Activated B cell treated with CpG ODN at 0.5 μM for 24 hours (primary cell): ENCODE data around the gene PRM1. TPM values are rescaled to one million over a fixed set of nuclear protein-coding genes. Genes with fewer than 3 reads are reported as not detected.

Experiments
- ATAC-seq: fragments of 200-7000 bp; cut with Tn5 transposase; one replicate; pipeline ENCODE4 v1.10.0; 2021; ENCODE audit warnings: low read depth, mild to moderate bottlenecking, moderate library complexity
- CTCF ChIA-PET: fragments of 350-600 bp; sonication (Branson Sonifier 250); formaldehyde crosslinking; loops from one replicate; lab custom pipeline; 2021; ENCODE audit warnings: antibody characterized with exemption; lab: Charles Lee
- POLR2A ChIA-PET: fragments of 350-600 bp; sonication (Branson Sonifier 250); formaldehyde crosslinking; loops from one replicate; lab custom pipeline; 2021; ENCODE audit warnings: antibody characterized with exemption; lab: Charles Lee
- DNase-seq: peaks from one replicate; pipeline ENCODE4 v3.0.0; 2022
- H3K27ac Mint-ChIP-seq: one replicate; pipeline ENCODE4 v1.8.0; 2020; ENCODE audit warnings: mixed read lengths
- H3K27me3 Mint-ChIP-seq: one replicate; pipeline ENCODE4 v1.8.0; 2021; ENCODE audit warnings: mixed read lengths
- H3K36me3 Mint-ChIP-seq: one replicate; pipeline ENCODE4 v1.8.0; 2021; ENCODE audit warnings: low read depth, mixed read lengths
- H3K4me1 Mint-ChIP-seq: one replicate; pipeline ENCODE4 v1.8.0; 2021; ENCODE audit warnings: mixed read lengths
- H3K4me3 Mint-ChIP-seq: one replicate; pipeline ENCODE4 v1.8.0; 2020; ENCODE audit warnings: mild to moderate bottlenecking, mixed read lengths
- H3K9me3 Mint-ChIP-seq: one replicate; pipeline ENCODE4 v1.8.0; 2020; ENCODE audit warnings: mixed read lengths
- intact Hi-C: fragments of 100-400 bp; cut with micrococcal nuclease; formaldehyde crosslinking; loops from one replicate; pipeline ENCODE4 v1.15.1; 2024
- total RNA-seq: library from RNA; stranded (reverse); gene quantifications from 2 replicates; pipeline ENCODE4 v1.2.3, GENCODE V29; 2022
- TF ChIP-seq, protein P1 (sequence below): fragments of 200-600 bp; IDR thresholded peaks from one replicate; pipeline ENCODE4 v1.8.0; 2022; ENCODE audit warnings: antibody characterized with exemption, mild to moderate bottlenecking

PRM1 gene
- total RNA-seq, 1 donor from 2014 or later = not detected

DNA sequence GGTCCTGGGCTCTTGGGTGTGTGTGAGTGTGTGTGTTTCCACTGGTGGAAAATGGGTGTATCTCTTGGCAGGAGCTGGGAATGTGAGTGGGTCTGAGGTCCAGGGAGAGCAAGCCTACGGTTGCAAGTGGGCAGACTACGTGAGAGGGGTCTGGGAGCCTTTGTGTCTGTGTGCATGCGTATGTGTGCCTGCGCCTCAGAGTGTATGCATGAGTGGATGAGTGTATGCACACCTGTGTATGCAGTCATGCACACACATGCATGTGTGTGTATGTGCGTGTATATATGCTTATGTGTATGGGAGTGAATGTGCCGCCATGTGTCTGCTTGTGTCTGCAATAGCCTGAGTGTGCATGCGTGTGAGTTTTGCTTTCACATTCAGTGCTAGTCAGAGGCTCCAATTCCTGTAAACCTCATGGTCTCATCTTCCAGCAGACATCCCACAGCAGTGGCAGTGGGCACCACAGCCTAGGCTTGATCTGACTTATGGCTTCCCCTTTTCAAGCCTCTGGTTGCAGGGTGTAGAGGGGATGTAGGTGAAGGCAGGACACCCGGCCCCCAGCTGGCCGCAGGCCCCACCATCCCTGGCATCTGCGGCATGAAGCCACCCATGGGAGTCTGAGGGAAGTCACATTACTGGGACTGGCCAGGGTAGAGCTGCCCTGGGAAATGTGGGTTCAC is 44.4 kb upstream of the PRM1 start:
- Mint-ChIP-seq H3K27ac (peak overlapping the region; percentile 78), H3K36me3 (no peaks in the 10 kb centered on the region), H3K4me1 (peaks cover 66% of the 10 kb centered on the region), H3K9me3 (no peaks in the 10 kb centered on the region), H3K4me3 (peak overlapping the region; percentile 39), H3K27me3 (no peaks in the 10 kb centered on the region)
- POLR2A ChIA-PET = interaction anchor here (0.6 to 9.0 kb wide), 7 partner anchors 15 to 361 kb away, joined by 3 to 157 read pairs (median 62); partner anchors contain the start of gene SOCS1
- CTCF ChIA-PET = interaction anchor here (3.7 to 6.4 kb wide), 3 partner anchors 14 to 69 kb away, joined by 11 to 49 read pairs (median 28); partner anchors contain the start of gene SOCS1
- DNase-seq = no peak
- peak; percentile 19 for ATAC-seq
- intact Hi-C loops = no loop called here
- TF ChIP-seq, protein P1, sequence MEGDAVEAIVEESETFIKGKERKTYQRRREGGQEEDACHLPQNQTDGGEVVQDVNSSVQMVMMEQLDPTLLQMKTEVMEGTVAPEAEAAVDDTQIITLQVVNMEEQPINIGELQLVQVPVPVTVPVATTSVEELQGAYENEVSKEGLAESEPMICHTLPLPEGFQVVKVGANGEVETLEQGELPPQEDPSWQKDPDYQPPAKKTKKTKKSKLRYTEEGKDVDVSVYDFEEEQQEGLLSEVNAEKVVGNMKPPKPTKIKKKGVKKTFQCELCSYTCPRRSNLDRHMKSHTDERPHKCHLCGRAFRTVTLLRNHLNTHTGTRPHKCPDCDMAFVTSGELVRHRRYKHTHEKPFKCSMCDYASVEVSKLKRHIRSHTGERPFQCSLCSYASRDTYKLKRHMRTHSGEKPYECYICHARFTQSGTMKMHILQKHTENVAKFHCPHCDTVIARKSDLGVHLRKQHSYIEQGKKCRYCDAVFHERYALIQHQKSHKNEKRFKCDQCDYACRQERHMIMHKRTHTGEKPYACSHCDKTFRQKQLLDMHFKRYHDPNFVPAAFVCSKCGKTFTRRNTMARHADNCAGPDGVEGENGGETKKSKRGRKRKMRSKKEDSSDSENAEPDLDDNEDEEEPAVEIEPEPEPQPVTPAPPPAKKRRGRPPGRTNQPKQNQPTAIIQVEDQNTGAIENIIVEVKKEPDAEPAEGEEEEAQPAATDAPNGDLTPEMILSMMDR = no peak

- Mint-ChIP-seq H3K27ac (no peak overlapping the region), H3K4me3 (no peak overlapping the region), H3K9me3 (no peaks in the 10 kb centered on the region), H3K4me1 (peaks cover 50% of the 10 kb centered on the region), H3K36me3 (no peaks in the 10 kb centered on the region), H3K27me3 (no peaks in the 10 kb centered on the region)
- ATAC-seq (no peak), DNase-seq (no peak)
- intact Hi-C loops = no loop called here
- TF ChIP-seq, protein P1 = no peak
- ChIA-PET CTCF (interaction anchor here (1.5 to 3.7 kb wide), 2 partner anchors 12 to 26 kb away, joined by 4 to 11 read pairs; no protein-coding TSS in a partner anchor), POLR2A (interaction anchor here (0.8 to 9.0 kb wide), 4 partner anchors 13 to 111 kb away, joined by 4 to 157 read pairs (median 122); partner anchors contain the start of gene SOCS1)
Measured at GRCh38 chr16:11323551-11324336, 42.6 kb upstream of the PRM1 start.

GRCh38 chr16:11322823-11323222 is 41.7 kb upstream of the PRM1 start:
- ATAC-seq (no peak), DNase-seq (no peak)
- CTCF ChIA-PET = interaction anchor here (1.5 kb wide), 1 partner anchor 25 kb away, joined by 4 read pairs; no protein-coding TSS in a partner anchor
- Mint-ChIP-seq H3K4me1 (peaks cover 42% of the 10 kb centered on the region), H3K27ac (no peak overlapping the region), H3K27me3 (no peaks in the 10 kb centered on the region), H3K4me3 (no peak overlapping the region), H3K36me3 (no peaks in the 10 kb centered on the region), H3K9me3 (no peaks in the 10 kb centered on the region)
- intact Hi-C loops = no loop called here
- TF ChIP-seq, protein P1 = no peak
- POLR2A ChIA-PET = interaction anchor here (0.6 to 9.0 kb wide), 4 partner anchors 12 to 452 kb away, joined by 3 to 157 read pairs (median 122); partner anchors contain the start of gene SOCS1

DNA sequence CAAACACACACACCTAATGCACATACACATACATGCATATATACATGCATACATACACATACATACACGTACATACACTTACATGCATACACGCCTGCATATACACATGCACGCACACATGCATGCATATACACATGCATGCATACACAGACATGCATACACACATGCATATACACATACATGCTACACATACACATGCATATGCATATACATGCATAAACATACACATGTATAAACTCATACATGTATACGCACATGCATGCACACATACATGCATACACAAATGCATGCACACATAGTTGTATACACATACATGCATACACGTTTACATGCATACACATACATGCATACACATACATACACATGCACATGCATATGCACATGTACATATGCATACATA is 40.5 kb upstream of the PRM1 start:
- TF ChIP-seq, protein P1 = no peak
- H3K36me3 Mint-ChIP-seq = no peaks in the 10 kb centered on the region
- H3K4me3 Mint-ChIP-seq = no peak overlapping the region
- no peaks in the 10 kb centered on the region for H3K27me3 Mint-ChIP-seq
- no peak overlapping the region for H3K27ac Mint-ChIP-seq
- POLR2A ChIA-PET = interaction anchor here (2.5 kb wide), 1 partner anchor 11 kb away, joined by 11 read pairs; no protein-coding TSS in a partner anchor
- H3K9me3 Mint-ChIP-seq = no peaks in the 10 kb centered on the region
- H3K4me1 Mint-ChIP-seq = peaks cover 31% of the 10 kb centered on the region
- CTCF ChIA-PET = no interaction called here
- ATAC-seq (no peak), DNase-seq (no peak)
- intact Hi-C loops = no loop called here
